Testis (tissue), 2 donors: ENCODE data around the gene FAM83C.

Experiments used
- CTCF ChIP-seq, 3 experiments: fragments of 450-650 bp in 2 of 3; fragments of 200-600 bp in 1 of 3; sonication (generic) in 1 of 3; IDR thresholded peaks; one replicate each; pipeline ENCODE4 v1.5.1; 2016 to 2019; ENCODE audit warnings: antibody characterized with exemption in 3 of 3, mild to moderate bottlenecking in 2 of 3, moderate library complexity in 1 of 3
- POLR2A ChIP-seq: fragments of 450-650 bp; IDR thresholded peaks from one replicate; pipeline ENCODE4 v1.6.1; 2017; ENCODE audit warnings: antibody characterized with exemption, mild to moderate bottlenecking, moderate library complexity

GRCh38 chr20:35283441-35284266, 8.6 kb downstream of the FAM83C start:
- no peak for TF ChIP-seq CTCF (IDR thresholded peaks at IDR 0.05)
- no peak for TF ChIP-seq POLR2A
